H1 (cell line): ENCODE data around the gene MPV17L. TPM values are rescaled to one million over a fixed set of nuclear protein-coding genes. Genes with fewer than 3 reads are reported as not detected.

ENCODE experiments used
- ASH2L ChIP-seq: fragments of 200-600, 300-600 bp; sonication (generic); IDR thresholded peaks from one replicate; pipeline ENCODE4 v1.7.1; 2017; ENCODE audit warnings: low read length
- CBX5 ChIP-seq: fragments of 300-800, 300-1000 bp; sonication (generic); IDR thresholded peaks from 2 replicates; pipeline ENCODE4 v1.7.1; 2016; ENCODE audit warnings: antibody characterized with exemption, low read length, low read depth
- CHD7 ChIP-seq: fragments of 300-600 bp; sonication (generic); IDR thresholded peaks from 2 replicates; pipeline ENCODE4 v1.7.1; 2012; ENCODE audit warnings: low read length, moderate library complexity, mild to moderate bottlenecking, inconsistent platforms; ENCODE audit not compliant: insufficient replicate concordance
- EP300 ChIP-seq, 2 experiments: IDR thresholded peaks; 1 replicate in 1 of 2; 2 replicates in 1 of 2; pipeline ENCODE4 v1.6.1; 2011 to 2012; ENCODE audit warnings: low read depth in 2 of 2, low read length in 2 of 2, mild to moderate bottlenecking in 2 of 2, borderline replicate concordance in 1 of 2, inconsistent platforms in 1 of 2, moderate library complexity in 1 of 2
- EZH2 ChIP-seq: fragments of 200-600 bp; sonication (generic); IDR thresholded peaks from 2 replicates; pipeline ENCODE4 v1.7.1; 2012; ENCODE audit warnings: low read depth, mild to moderate bottlenecking, moderate library complexity, low read length, inconsistent platforms; ENCODE audit not compliant: severe bottlenecking
- JUN ChIP-seq: IDR thresholded peaks from 2 replicates; pipeline ENCODE4 v1.6.1; 2011; ENCODE audit warnings: low read depth, mild to moderate bottlenecking, improper control_type of control experiment, low read length
- RAD21 ChIP-seq, 2 experiments: IDR thresholded peaks in 1 of 2; conservative IDR thresholded peaks in 1 of 2; 2 replicates each; pipeline ENCODE4 v1.6.1; 2011; ENCODE audit warnings: low read depth in 2 of 2, low read length in 2 of 2, improper control_type of control experiment in 1 of 2, inconsistent platforms in 1 of 2, mild to moderate bottlenecking in 1 of 2, moderate library complexity in 1 of 2
- RBBP5 ChIP-seq: IDR thresholded peaks from 2 replicates; pipeline ENCODE4 v1.7.1; 2012; ENCODE audit warnings: low read depth, mild to moderate bottlenecking, inconsistent platforms, low read length, moderate library complexity, borderline replicate concordance
- SIRT6 ChIP-seq: IDR thresholded peaks from one replicate; pipeline ENCODE4 v1.7.1; 2012; ENCODE audit warnings: low read length, inconsistent platforms
- TBP ChIP-seq: IDR thresholded peaks from 2 replicates; pipeline ENCODE4 v1.6.1; 2011; ENCODE audit warnings: low read depth, low read length, improper control_type of control experiment
- polyA plus RNA-seq, 7 experiments: library from polyadenylated mRNA; depleted of rRNA in 3 of 7; stranded (reverse) in 5 of 7; unstranded in 2 of 7; fragments of >200 nt in 5 of 7; fragments of 200-250 nt in 2 of 7; gene quantifications; 1 replicate in 5 of 7; 2 replicates in 1 of 7; 4 replicates in 1 of 7; pipeline versions ENCODE4 v1.2.1 to v1.2.3, GENCODE V29; 2011 to 2013; ENCODE audit warnings: missing spikeins in 2 of 7, mixed read lengths in 2 of 7
- total RNA-seq: library from RNA; stranded (reverse); fragmentation: NEBNext Ultra II Directional; extraction: Animal tissue kit (Norgen Biotek cat#: 25700); gene quantifications from 2 replicates; pipeline ENCODE4 v1.2.1, GENCODE V29; 2021

The MPV17L gene
- total and polyA plus RNA-seq, 2 of the 8 experiments (the other 6 are each of a cell fraction or from before 2014, with no cell fraction given): 6.7 to 8.2 TPM

DNA sequence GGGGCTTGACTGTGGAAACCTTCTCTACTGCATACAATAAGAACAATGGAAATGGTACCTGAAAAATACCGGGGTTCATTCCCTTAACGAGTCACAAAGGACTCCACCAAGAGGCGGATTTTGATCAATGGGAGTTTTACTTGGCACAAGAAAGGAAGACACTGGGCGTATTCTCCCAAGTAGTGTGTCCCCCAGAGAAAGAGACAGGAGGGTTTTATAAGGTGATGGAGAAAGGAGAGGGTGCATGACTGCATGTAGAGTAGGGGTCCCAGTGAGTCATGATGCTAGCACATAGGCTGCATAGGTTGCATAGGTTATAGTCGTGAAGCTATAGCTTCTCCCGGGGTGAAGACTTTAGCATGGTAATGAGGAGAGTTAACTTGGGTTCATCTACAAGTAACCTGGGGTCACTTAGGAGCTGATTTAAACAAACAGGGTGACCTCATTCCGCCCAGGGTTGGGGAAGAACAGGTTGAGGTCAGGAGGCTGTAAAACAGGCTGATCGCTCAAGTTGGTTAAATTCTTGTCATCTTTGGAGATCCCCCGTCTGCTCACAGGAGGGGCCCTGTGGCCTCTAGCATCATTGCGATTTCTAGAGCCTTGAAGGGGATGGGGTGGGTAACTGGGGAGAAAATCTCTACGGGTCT, 1.5 kb downstream of the MPV17L start (continued):
- TF ChIP-seq CHD7 (no peak), EZH2 (no peak), JUN (no peak), ASH2L (no peak), RAD21 (IDR thresholded peaks at IDR 0.05 in 1 of 2, conservative IDR thresholded peaks at IDR 0.05 in 1 of 2; ENCODE audit: low read depth in 2 of 2, low read length in 2 of 2) (no peak), EP300 (IDR thresholded peaks at IDR 0.05; ENCODE audit: borderline replicate concordance in 1 of 2, low read depth in 2 of 2, low read length in 2 of 2) (no peak), TBP (no peak), SIRT6 (no peak), CBX5 (no peak), RBBP5 (no peak)
